ENCODE measurements around the gene SPINK4.

Gene SPINK4

DNA sequence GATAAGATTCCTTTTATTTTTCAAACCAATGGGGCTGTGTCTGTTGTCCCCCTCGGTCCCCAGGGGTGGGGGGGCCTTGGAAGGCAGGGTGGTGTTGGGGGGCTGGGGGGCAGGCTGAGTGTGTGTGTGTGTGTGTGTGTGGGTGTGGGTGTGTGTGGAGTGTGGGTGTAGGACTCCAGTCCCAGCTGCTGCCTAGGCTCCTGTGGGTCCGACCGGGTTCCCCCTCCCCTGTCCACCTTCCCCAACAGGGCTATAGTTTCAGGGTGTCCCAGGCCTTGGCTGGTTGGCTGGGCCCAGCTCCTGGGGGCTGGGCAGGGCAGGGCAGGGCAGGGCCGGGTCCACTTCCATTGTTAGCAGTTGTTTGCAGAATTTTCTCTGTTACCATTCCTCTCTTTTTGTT, 48.3 kb downstream of the SPINK4 start:
- no peak overlapping the region for H3K27ac ChIP-seq (ENCODE audit: low read depth, low read length)
- H4K8ac ChIP-seq (ENCODE audit: low read depth, low read length): no peak overlapping the region
- H3K27me3 ChIP-seq (ENCODE audit: insufficient read depth, low read length, poor library complexity): no peaks in the 10 kb centered on the region
- H3K36me3 ChIP-seq (ENCODE audit: control insufficient read depth, insufficient read depth, low read length): peaks cover 2% of the 10 kb centered on the region
- H3K56ac ChIP-seq (ENCODE audit: low read length): no peak overlapping the region
- H3K18ac ChIP-seq (ENCODE audit: low read length): no peak overlapping the region
- H2AK5ac ChIP-seq (ENCODE audit: low read length): no peak overlapping the region
- no peak overlapping the region for H3K4me2 ChIP-seq (ENCODE audit: low read length)
- peaks cover 14% of the 10 kb centered on the region for H3K79me1 ChIP-seq (ENCODE audit: low read length)
- H4K5ac ChIP-seq (ENCODE audit: low read length): no peak overlapping the region
- H2BK120ac ChIP-seq (ENCODE audit: low read depth, low read length): no peak overlapping the region
- no peak overlapping the region for H3K4me3 ChIP-seq (ENCODE audit: low read length)
- peaks cover 25% of the 10 kb centered on the region for H3K79me2 ChIP-seq (ENCODE audit: control insufficient read depth, insufficient read depth, low read length)
- H3K23ac ChIP-seq (ENCODE audit: low read length): no peak overlapping the region
- H3K9ac ChIP-seq (ENCODE audit: low read length): no peak overlapping the region
- no peak overlapping the region for H3K4ac ChIP-seq (ENCODE audit: low read depth, low read length)
- DNase-seq: no peak
- H2BK5ac ChIP-seq (ENCODE audit: low read length): no peak overlapping the region
- no CpG with 5 or more reads among the region's 4 CpGs for WGBS (ENCODE audit: extremely low coverage, insufficient coverage, low lambda C conversion rate)
- no peaks in the 10 kb centered on the region for H3K4me1 ChIP-seq (ENCODE audit: control insufficient read depth, low read depth, low read length)
- H2BK15ac ChIP-seq (replicated peaks; ENCODE audit: low read depth): no peak overlapping the region

DNA sequence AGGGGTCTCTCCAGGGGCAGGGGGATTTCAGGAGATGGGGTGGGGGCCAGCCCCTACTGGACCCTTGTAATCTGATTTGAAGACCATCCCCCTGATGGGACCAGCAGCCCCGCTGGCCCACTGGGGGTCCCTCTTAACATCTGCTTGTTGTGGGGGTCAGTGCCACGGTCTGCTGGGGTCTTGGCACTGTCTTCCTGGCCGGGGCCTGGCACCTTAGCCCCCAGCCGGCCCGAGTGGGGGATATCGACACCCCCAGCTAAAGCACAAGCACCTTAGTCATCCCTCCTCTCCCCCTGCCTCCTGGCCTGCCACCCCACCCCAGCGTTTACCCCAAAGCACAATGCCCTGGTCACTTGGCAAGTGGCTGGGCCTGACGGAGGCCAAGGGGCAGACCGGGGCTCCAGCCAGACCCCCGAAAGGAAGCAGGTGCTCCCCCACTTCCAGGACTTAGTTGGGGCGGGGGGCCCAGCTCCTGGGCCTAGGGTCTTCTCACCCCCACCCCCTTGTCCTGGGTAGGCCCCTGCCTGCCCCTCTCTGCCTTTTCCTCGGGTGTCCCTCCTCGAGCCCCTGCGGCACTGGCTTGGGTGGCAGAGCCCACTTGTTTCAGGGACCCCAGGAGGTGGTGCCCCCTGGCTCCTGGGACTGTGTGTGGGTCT, 49.0 kb downstream of the SPINK4 start:
- Histone ChIP-seq H3K9ac (ENCODE audit: low read length) (no peak overlapping the region), H3K27ac (ENCODE audit: low read depth, low read length) (no peak overlapping the region), H2BK15ac (replicated peaks; ENCODE audit: low read depth) (no peak overlapping the region), H3K23ac (ENCODE audit: low read length) (no peak overlapping the region), H3K4me1 (ENCODE audit: control insufficient read depth, low read depth, low read length) (no peaks in the 10 kb centered on the region), H3K18ac (ENCODE audit: low read length) (no peak overlapping the region), H2AK5ac (ENCODE audit: low read length) (no peak overlapping the region), H2BK5ac (ENCODE audit: low read length) (no peak overlapping the region), H3K79me1 (ENCODE audit: low read length) (peaks cover 16% of the 10 kb centered on the region), H3K4me2 (ENCODE audit: low read length) (no peak overlapping the region), H3K79me2 (ENCODE audit: control insufficient read depth, insufficient read depth, low read length) (peaks cover 29% of the 10 kb centered on the region), H2BK120ac (ENCODE audit: low read depth, low read length) (no peak overlapping the region), H4K8ac (ENCODE audit: low read depth, low read length) (no peak overlapping the region), H3K27me3 (ENCODE audit: insufficient read depth, low read length, poor library complexity) (no peaks in the 10 kb centered on the region), H3K56ac (ENCODE audit: low read length) (no peak overlapping the region), H4K5ac (ENCODE audit: low read length) (no peak overlapping the region), H3K4me3 (ENCODE audit: low read length) (no peak overlapping the region), H3K36me3 (ENCODE audit: control insufficient read depth, insufficient read depth, low read length) (peaks cover 2% of the 10 kb centered on the region), H3K4ac (ENCODE audit: low read depth, low read length) (peak overlapping the region; percentile 41)
- no CpG with 5 or more reads among the region's 14 CpGs for WGBS (ENCODE audit: extremely low coverage, insufficient coverage, low lambda C conversion rate)
- no peak for DNase-seq

DNA sequence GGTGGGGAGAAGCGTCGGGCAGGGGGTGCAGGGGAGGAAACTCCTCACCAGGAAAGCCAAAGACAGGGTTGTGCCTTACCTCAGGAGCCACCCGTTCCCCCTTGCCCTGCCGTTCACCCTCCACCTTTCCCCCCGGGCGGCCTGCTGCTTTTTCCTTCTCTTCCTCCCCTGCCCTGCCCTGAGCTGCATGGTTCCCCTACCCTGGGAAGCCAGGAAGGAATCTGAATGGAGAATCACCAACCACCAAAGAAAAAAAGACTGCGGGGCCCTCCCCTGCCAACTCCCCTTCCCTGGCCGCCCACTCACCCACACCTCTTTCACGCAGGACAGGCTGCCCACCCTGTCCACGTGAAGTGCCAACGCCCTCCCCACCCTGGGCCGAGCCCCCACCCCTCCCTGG, 49.5 kb downstream of the SPINK4 start:
- peak overlapping the region; percentile 89 for H3K56ac ChIP-seq (ENCODE audit: low read length)
- H4K5ac ChIP-seq (ENCODE audit: low read length): no peak overlapping the region
- no peak overlapping the region for H2BK15ac ChIP-seq (replicated peaks; ENCODE audit: low read depth)
- peaks cover 32% of the 10 kb centered on the region for H3K79me2 ChIP-seq (ENCODE audit: control insufficient read depth, insufficient read depth, low read length)
- H3K27me3 ChIP-seq (ENCODE audit: insufficient read depth, low read length, poor library complexity): no peaks in the 10 kb centered on the region
- H3K9ac ChIP-seq (ENCODE audit: low read length): peak overlapping the region; percentile 40
- no peak overlapping the region for H4K8ac ChIP-seq (ENCODE audit: low read depth, low read length)
- no CpG with 5 or more reads among the region's 12 CpGs for WGBS (ENCODE audit: extremely low coverage, insufficient coverage, low lambda C conversion rate)
- no peak overlapping the region for H3K4me3 ChIP-seq (ENCODE audit: low read length)
- peak overlapping the region; percentile 69 for H3K18ac ChIP-seq (ENCODE audit: low read length)
- no peaks in the 10 kb centered on the region for H3K4me1 ChIP-seq (ENCODE audit: control insufficient read depth, low read depth, low read length)
- peak; percentile 18 for DNase-seq
- no peak overlapping the region for H2BK120ac ChIP-seq (ENCODE audit: low read depth, low read length)
- H3K23ac ChIP-seq (ENCODE audit: low read length): no peak overlapping the region
- H2AK5ac ChIP-seq (ENCODE audit: low read length): no peak overlapping the region
- peak overlapping the region; percentile 41 for H3K4ac ChIP-seq (ENCODE audit: low read depth, low read length)
- no peak overlapping the region for H3K4me2 ChIP-seq (ENCODE audit: low read length)
- peaks cover 4% of the 10 kb centered on the region for H3K36me3 ChIP-seq (ENCODE audit: control insufficient read depth, insufficient read depth, low read length)
- peaks cover 17% of the 10 kb centered on the region for H3K79me1 ChIP-seq (ENCODE audit: low read length)
- H2BK5ac ChIP-seq (ENCODE audit: low read length): no peak overlapping the region
- H3K27ac ChIP-seq (ENCODE audit: low read depth, low read length): no peak overlapping the region

DNA sequence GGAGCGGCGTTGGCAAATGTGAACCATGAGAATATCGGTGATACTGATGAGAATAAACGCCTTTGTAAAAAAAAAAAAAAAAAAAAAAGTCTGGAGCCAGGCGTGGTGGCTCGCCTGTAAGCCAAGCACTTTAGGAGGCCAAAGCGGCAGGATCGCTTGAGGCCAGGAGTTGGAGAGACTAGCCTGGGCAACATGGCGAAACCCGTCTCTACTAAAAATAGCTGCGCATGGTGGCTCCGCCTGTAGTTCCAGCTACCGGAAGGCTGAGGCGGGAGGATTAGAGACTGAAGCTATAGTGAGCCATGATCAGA, 49.9 kb downstream of the SPINK4 start:
- WGBS (ENCODE audit: extremely low coverage, insufficient coverage, low lambda C conversion rate): no CpG with 5 or more reads among the region's 14 CpGs
- H3K27ac ChIP-seq (ENCODE audit: low read depth, low read length): peak overlapping the region; percentile 53
- peak overlapping the region; percentile 69 for H3K18ac ChIP-seq (ENCODE audit: low read length)

DNA sequence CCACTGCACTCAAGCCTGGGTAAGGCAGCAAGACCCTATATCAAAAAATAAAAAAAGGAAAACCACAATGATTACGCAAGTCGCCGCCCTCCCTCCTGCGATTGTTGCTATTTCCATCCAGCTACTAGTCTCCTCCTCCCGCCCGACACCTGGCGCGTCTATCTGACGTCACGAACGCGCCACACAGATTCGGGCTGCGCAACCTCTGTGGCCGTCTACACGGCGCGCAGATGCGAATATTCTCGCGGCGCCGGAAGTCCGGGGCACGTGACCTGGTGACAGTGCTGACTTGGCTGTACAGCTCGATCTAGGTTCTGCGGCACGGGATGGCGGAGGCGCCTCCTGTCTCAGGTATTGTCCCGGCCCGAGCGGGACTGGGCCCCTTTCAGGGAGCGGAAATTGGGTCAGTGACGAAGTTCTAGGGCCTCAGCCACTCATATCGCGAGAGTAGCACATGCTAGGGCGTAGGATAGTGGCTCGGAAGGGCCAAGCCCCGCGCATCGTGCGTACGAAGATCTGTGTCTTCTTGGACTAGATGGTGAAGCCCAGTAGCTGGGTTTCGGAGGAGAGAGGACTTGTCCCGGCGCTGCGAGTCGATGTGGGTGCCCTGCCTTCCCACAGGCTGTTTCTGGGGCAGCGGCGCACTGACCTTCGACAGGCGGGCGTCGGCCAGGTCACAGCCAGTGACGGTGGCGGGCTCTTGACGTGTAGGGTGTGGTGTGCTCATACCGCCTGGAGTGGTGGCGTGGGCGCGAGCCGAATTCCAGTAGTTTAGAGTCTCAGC, 50.5 kb downstream of the SPINK4 start, which contains the start of gene NFX1:
Gene NFX1, plus strand, starts transcription at position 270 of the 784 bp plus-strand sequence. Its CDS starts 57 bp downstream, at position 327.
- no CpG with 5 or more reads among the region's 63 CpGs for WGBS (ENCODE audit: extremely low coverage, insufficient coverage, low lambda C conversion rate)

More for the DNA sequence above, 49.9 kb downstream of the SPINK4 start:
- H4K5ac ChIP-seq (ENCODE audit: low read length): peak overlapping the region; percentile 44
- H3K23ac ChIP-seq (ENCODE audit: low read length): no peak overlapping the region
- no peak overlapping the region for H4K8ac ChIP-seq (ENCODE audit: low read depth, low read length)
- no peak overlapping the region for H2BK120ac ChIP-seq (ENCODE audit: low read depth, low read length)
- H3K4me1 ChIP-seq (ENCODE audit: control insufficient read depth, low read depth, low read length): no peaks in the 10 kb centered on the region
- peak overlapping the region; percentile 43 for H3K4me2 ChIP-seq (ENCODE audit: low read length)
- H3K56ac ChIP-seq (ENCODE audit: low read length): peak overlapping the region; percentile 89
- no peak overlapping the region for H2BK15ac ChIP-seq (replicated peaks; ENCODE audit: low read depth)
- H2AK5ac ChIP-seq (ENCODE audit: low read length): no peak overlapping the region
- DNase-seq: no peak
- peak overlapping the region; percentile 63 for H3K4me3 ChIP-seq (ENCODE audit: low read length)
- H3K9ac ChIP-seq (ENCODE audit: low read length): peak overlapping the region; percentile 85
- H3K79me1 ChIP-seq (ENCODE audit: low read length): peaks cover 19% of the 10 kb centered on the region
- H3K27me3 ChIP-seq (ENCODE audit: insufficient read depth, low read length, poor library complexity): no peaks in the 10 kb centered on the region
- H2BK5ac ChIP-seq (ENCODE audit: low read length): peak overlapping the region; percentile 55
- peaks cover 35% of the 10 kb centered on the region for H3K79me2 ChIP-seq (ENCODE audit: control insufficient read depth, insufficient read depth, low read length)
- H3K36me3 ChIP-seq (ENCODE audit: control insufficient read depth, insufficient read depth, low read length): peaks cover 6% of the 10 kb centered on the region
- peak overlapping the region; percentile 41 for H3K4ac ChIP-seq (ENCODE audit: low read depth, low read length)

More for the DNA sequence above, 50.5 kb downstream of the SPINK4 start, which contains the start of gene NFX1:
- H3K4ac ChIP-seq (ENCODE audit: low read depth, low read length): peak within 1 kb of the TSS; percentile 41
- peaks cover 9% of the 10 kb centered on the region for H3K36me3 ChIP-seq (ENCODE audit: control insufficient read depth, insufficient read depth, low read length)
- no peak within 1 kb of the TSS for H2AK5ac ChIP-seq (ENCODE audit: low read length)
- peak within 1 kb of the TSS; percentile 94 for H3K56ac ChIP-seq (ENCODE audit: low read length)
- H3K18ac ChIP-seq (ENCODE audit: low read length): peak within 1 kb of the TSS; percentile 69
- peak within 1 kb of the TSS; percentile 87 for H3K4me3 ChIP-seq (ENCODE audit: low read length)
- H3K4me1 ChIP-seq (ENCODE audit: control insufficient read depth, low read depth, low read length): no peaks in the 10 kb centered on the region
- peak within 1 kb of the TSS; percentile 55 for H2BK5ac ChIP-seq (ENCODE audit: low read length)
- DNase-seq: peak; percentile 99
- peak within 1 kb of the TSS; percentile 44 for H4K5ac ChIP-seq (ENCODE audit: low read length)
- H2BK120ac ChIP-seq (ENCODE audit: low read depth, low read length): no peak within 1 kb of the TSS
- peak within 1 kb of the TSS; percentile 53 for H3K27ac ChIP-seq (ENCODE audit: low read depth, low read length)
- no peak within 1 kb of the TSS for H3K23ac ChIP-seq (ENCODE audit: low read length)
- peaks cover 21% of the 10 kb centered on the region for H3K79me1 ChIP-seq (ENCODE audit: low read length)
- H2BK15ac ChIP-seq (replicated peaks; ENCODE audit: low read depth): no peak within 1 kb of the TSS
- no peaks in the 10 kb centered on the region for H3K27me3 ChIP-seq (ENCODE audit: insufficient read depth, low read length, poor library complexity)
- H3K9ac ChIP-seq (ENCODE audit: low read length): peak within 1 kb of the TSS; percentile 88
- H3K79me2 ChIP-seq (ENCODE audit: control insufficient read depth, insufficient read depth, low read length): peaks cover 39% of the 10 kb centered on the region
- H4K8ac ChIP-seq (ENCODE audit: low read depth, low read length): no peak within 1 kb of the TSS
- peak within 1 kb of the TSS; percentile 43 for H3K4me2 ChIP-seq (ENCODE audit: low read length)
